Nucleus accumbens (tissue), 56 donors: ENCODE data around the gene WASF1.
"Not testable (repeated sequence)": the region's sequence is repeated elsewhere in the genome, so short reads cannot be mapped to it uniquely, and the experiment has no call there.

Experiments
- DNase-seq, 56 donors: peaks; one replicate each; lab custom pipeline; 2025; lab: John Stamatoyannopoulos, UW

WASF1 gene

DNA sequence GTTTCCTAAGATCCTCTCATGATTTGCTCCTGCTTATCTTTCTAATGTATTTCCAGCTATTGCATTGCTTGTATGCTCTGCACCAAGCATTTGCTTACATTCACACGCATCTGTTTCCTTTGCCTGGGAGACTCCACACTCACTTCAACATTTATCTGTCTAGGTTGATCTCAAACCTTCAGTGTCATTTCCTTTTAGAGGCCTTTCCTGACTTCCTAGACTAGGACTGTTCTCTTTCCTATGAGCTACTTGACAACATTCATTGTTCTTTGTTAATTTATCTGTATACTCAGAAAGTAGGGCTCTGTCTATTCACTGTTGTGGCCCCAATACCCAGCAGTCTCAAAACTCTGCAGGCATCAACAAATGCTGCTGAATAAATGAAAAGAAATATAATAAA is 84.4 kb downstream of the WASF1 start:
- no peak for DNase-seq

- no peak for DNase-seq
These were observed 85.5 kb downstream of the WASF1 start for GRCh38 chr6:110093981-110094380.

DNA sequence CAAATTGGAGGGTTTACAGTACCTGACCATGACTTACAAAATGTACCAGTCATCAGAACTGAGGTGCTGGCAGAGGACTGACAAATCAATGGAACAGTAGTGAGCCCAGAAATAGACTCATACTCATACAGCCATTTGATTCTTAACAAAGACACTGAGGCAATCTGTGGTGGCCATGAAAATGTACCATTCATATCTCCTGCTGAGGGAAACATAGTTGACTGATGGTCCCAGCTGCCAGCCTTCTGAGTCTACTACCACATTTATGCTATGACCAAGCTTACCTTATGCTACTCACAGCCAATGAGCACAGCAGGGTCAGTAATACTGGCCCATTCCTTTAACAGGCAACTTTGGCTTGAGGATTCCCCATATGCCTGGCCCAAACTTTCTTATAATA is 88.6 kb downstream of the WASF1 start:
- no peak for DNase-seq

- no peak for DNase-seq
These were observed 90.1 kb downstream of the WASF1 start for GRCh38 chr6:110089323-110089722.

- no peak for DNase-seq
These were observed 94.2 kb downstream of the WASF1 start for GRCh38 chr6:110085285-110085684.

DNA sequence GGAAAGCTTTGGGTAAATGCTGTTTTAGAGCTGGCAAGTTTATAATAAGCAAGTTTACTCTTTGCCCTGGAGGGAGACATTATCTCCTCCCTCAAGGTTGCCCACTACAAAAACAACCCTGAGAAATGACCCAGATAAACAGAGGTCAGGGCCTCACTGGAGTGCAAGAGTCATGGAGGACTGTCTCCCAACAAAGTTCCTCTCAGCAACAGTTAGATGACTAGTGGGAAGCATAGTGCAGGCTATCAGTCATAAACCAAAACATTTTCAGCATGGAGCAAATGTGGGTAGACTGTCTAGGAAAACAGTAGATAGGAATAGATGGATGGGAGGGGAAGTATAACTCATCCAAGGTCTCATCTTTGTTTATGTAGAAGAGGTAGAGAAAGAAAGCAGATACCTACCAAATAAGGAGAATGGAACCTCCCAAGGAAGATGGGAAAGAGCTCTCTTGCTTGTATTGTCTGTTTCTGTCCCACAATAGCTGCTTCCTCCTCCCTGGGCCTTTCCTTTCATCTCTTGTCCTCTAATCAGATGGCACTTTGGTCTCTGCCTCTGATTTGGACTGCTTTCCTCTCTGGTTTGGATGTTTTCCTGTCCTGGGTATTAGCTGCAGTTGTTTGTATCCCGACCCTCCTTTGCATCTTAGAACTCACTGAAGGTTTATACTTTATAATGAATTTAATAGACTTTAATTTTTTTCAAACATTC is 95.4 kb downstream of the WASF1 start:
- no peak for DNase-seq

GRCh38 chr6:110075406-110075805 is 104.1 kb downstream of the WASF1 start:
- no peak for DNase-seq

DNA sequence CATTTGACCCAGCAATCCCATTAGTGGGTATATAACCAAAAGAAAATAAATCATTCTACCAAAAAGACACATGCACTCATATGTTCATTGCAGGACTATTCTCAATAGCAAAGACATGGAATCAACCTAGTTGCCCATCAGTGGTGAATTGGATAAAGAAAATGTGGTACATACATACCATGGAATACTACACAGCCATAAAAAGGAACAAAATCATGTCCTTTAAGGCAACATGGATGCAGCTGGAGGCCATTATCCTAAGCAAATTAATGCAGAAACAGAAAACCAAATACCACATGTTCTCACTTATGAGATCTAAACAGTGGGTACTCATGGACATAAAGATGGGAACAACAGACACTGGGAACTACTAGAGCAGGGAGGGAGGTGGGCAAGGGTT is 106.0 kb downstream of the WASF1 start:
- not testable (repeated sequence) for DNase-seq

- no peak for DNase-seq
These were observed 110.9 kb downstream of the WASF1 start for GRCh38 chr6:110068592-110068967.

DNA sequence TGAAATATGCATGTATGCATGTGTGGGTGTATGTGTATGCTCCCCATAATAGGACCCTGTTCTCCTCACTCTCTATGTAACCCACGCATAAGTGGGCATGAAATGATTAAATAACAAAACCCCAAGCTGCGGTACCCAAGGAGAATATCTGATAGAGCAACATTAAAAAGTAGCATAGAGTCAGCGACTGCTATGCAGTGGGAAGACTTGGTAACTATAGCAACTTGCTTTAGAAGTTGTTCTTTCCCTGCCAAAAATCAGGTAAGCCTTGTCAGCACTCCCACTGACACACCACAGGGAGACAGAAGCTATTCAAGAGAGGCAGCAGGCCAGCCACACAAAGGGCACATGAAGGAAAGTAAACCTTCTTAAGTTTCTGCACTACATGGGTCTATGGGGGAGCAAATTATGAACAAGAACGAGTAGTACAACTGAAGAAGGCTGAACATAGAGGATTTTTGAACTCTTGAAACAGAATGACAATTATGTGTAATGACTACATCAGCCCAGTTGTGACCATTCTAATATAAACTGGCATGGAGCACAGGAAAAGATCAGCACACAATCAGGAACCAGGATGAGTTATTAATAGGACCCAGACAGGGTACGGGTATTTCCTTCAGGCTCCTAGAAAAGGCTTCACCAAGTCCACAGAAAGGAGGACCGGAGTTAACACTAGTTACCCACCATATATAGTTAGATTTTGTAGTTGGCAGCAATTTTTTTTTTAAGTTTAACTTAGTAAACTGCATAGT is 111.5 kb downstream of the WASF1 start:
- DNase-seq, result peak in 18 of 56 donors; percentile 9 to 78 (median 54)

DNA sequence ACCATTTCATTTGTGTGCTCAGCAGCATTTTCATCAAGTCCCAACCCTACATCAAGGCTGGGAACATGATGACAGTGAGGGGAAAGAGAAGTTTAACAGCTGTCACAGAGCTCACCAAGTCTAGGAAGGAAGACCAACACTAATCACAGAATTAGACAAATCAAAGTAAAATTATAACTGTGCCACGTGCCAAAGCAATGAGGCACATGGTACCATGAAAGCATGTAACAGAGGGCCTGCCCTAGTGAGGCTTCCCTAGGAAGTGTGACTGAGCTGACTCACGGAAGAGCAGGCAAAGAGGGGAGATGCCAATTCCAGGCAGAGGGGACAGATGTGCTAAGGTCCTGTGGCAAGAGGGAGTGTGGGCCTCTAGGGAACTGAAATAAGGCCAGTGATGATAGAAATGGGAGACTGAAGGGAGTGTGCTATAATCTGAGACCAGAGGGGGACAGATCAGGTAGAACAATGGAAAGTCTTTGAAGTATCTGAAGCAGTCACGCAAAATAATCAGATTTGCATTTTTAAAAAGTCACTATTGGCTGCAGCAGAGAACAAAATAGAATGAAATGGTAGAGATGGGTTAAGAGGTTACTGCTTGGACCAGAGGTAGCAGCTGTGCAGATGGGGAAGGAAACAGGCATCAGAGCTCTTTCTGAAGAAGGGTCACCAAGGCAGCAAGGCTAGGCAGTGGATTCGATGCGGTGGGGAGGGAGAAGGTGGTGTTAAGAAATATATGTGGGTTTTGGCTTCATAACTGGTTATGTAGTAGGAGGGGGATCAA is 114.5 kb downstream of the WASF1 start:
- no peak for DNase-seq

DNA sequence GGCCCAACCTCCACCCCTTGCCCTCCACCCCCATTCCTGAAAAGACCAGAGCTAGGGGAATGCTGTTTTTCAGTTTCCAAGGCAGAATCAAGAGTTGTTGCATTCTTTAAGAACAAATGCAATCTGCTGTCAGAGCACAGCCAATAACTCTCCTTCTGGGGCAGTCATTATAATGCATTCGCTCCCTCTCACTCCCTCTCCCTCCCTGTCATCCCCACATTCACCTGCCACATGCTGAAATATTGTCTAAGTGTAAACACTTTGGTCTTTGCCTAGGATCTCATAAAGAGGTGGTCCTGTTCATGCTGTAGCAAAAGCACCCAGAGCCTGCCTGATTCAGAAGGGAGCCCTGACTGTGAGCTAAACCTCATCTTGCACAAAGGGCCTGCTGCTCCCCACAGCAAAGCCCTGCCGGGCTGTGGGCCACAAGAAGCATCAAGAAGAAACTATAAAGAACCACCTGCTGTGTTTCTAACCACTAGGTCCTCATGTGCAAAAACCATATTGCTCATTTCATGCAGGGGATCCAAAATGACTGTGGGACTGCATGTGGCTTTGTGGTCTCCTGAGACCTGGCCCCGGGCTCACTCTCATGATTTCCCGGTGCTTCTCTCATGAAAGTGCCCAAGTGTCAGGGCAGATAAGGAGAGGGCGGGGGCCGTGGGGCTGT is 115.7 kb downstream of the WASF1 start:
- no peak for DNase-seq

- no peak for DNase-seq
These were observed 124.1 kb downstream of the WASF1 start for GRCh38 chr6:110055387-110055735.

DNA sequence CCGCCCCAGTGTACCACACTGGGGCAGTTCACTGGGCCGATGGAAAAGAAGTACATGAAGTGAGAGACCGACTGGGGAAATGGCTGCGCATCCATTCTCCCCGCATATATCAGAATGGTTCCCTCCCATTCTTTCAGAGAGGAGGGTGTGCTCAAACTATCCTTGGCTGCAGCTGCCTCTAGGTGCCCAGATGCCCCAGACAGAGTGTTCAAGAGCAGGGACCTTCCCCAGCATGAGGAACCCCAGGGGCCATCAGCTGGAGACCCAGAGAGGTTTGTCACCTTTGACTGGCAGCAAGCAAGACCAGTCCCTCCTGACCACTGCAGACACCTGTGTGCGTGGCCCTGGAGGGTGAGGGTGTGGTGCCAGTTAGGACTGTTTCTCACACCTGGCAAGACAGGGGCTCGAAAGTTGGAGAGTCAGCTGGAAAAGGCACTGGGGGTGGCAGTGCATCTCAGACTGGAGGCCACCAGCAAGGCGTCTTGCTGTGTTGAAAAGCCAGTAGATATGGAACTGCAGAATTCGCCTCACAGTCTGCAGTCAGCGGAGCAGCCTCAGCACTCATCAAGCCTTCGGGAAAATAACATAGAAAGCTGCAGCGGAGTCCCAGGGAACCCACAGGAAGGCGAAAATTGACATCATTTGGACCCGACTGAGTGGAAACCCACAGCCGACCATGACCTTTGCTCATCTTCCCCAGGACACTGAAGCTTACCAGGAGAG is 124.6 kb downstream of the WASF1 start:
- DNase-seq, result no peak

GRCh38 chr6:110053395-110054240 is 125.9 kb downstream of the WASF1 start:
- DNase-seq, result peak in 17 of 56 donors; percentile 7 to 59 (median 18)

DNA sequence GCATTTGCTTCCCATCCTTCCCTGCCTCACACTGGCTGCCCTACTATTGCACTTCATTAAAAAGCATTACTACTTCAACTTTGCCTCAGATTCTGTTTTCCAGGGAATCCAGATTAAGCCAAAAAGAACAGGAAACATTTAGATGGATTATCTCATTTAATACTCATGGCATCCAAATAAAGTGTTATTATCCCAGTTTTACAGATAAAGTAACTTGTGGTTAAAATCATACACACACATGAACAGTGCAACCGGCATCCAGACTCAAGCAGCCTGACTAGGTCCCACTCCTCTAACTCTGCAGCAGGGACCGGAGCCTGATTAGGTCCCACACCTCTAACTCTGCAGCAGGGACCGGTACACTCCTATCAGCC is 129.0 kb downstream of the WASF1 start:
- DNase-seq, result no peak
